GM12878 (cell line): ENCODE data around the gene SEPTIN14. TPM values are rescaled to one million over a fixed set of nuclear protein-coding genes. Genes with fewer than 3 reads are reported as not detected.
"Not testable (repeated sequence)": the region's sequence is repeated elsewhere in the genome, so short reads cannot be mapped to it uniquely, and the experiment has no call there.

Source experiments
- ATAC-seq: fragments of 200-7000 bp; cut with Tn5 transposase; 3 replicates; pipeline ENCODE4 v1.9.1; 2020; ENCODE audit warnings: mild to moderate bottlenecking, moderate library complexity
- BruUV-seq: library from RNA; stranded (reverse); fragments of 400-500 nt; replicated peaks from 2 replicates; lab custom pipeline; 2021; lab: Mats Ljungman, UMichigan
- CTCF ChIA-PET: fragments of 300-600 bp; sonication (Branson Sonifier 250); formaldehyde crosslinking; extraction: SDS; loops from one replicate; lab custom pipeline; 2021; ENCODE audit warnings: inconsistent platforms; lab: Yijun Ruan, JAX
- POLR2A ChIA-PET: fragments of 350-600 bp; formaldehyde crosslinking; extraction: SDS; loops from one replicate; lab custom pipeline; 2021; ENCODE audit warnings: inconsistent platforms; lab: Charles Lee
- RAD21 ChIA-PET: fragments of 300-600 bp; sonication (Branson Sonifier 250); formaldehyde crosslinking; loops from one replicate; lab custom pipeline; 2023; ENCODE audit warnings: antibody characterized with exemption; ENCODE audit not compliant: unreplicated experiment; lab: Charles Lee
- SMC1A ChIA-PET: fragments of 300-600 bp; sonication (Branson Sonifier 250); formaldehyde crosslinking; loops from one replicate; lab custom pipeline; 2023; ENCODE audit not compliant: unreplicated experiment, uncharacterized antibody; lab: Charles Lee
- DNase-seq: peaks from one replicate; pipeline ENCODE4 v3.0.0-alpha.2; 2011; ENCODE audit warnings: low read depth, low spot score
- FAIRE-seq: peaks from 3 replicates; lab custom pipeline; 2011; peaks lifted over from hg19 to GRCh38; lab: Jason Lieb, UNC
- H2AFZ ChIP-seq: 2 replicates; pipeline ENCODE4 v1.6.0; 2011; ENCODE audit warnings: low read depth, low read length, control low read depth; ENCODE audit not compliant: control insufficient read depth
- H3K27ac ChIP-seq: 2 replicates; pipeline ENCODE4 v1.5.1; 2011; ENCODE audit warnings: control low read depth; ENCODE audit not compliant: control insufficient read depth, insufficient read depth
- H3K27me3 ChIP-seq, 2 experiments: replicated peaks in 1 of 2; 2 replicates each; pipeline versions ENCODE4 v1.6.0 to v1.6.1; 2011; ENCODE audit warnings: low read length in 1 of 2; ENCODE audit not compliant: control insufficient read depth in 2 of 2, insufficient read depth in 2 of 2
- H3K36me3 ChIP-seq, 2 experiments: 2 replicates each; pipeline ENCODE4 v1.5.1; 2011; ENCODE audit warnings: low read length in 1 of 2; ENCODE audit not compliant: control insufficient read depth in 2 of 2, insufficient read depth in 2 of 2
- H3K4me1 ChIP-seq: 2 replicates; pipeline ENCODE4 v1.6.1; 2011; ENCODE audit warnings: mild to moderate bottlenecking, low read length, moderate library complexity, mixed read lengths; ENCODE audit not compliant: control insufficient read depth, insufficient read depth
- H3K4me2 ChIP-seq: 2 replicates; pipeline ENCODE4 v1.6.0; 2011; ENCODE audit warnings: control low read depth; ENCODE audit not compliant: control insufficient read depth, insufficient read depth
- H3K4me3 ChIP-seq: fragments of 200-600 bp; sonication (generic); 2 replicates; pipeline ENCODE4 v1.5.1; 2016
- H3K79me2 ChIP-seq: 2 replicates; pipeline ENCODE4 v1.6.0; 2011; ENCODE audit warnings: low read length; ENCODE audit not compliant: control insufficient read depth, insufficient read depth
- H3K9ac ChIP-seq: 2 replicates; pipeline ENCODE4 v1.8.0; 2011; ENCODE audit warnings: low read length, control low read depth, mixed read lengths; ENCODE audit not compliant: control insufficient read depth, insufficient read depth
- H3K9me3 ChIP-seq: replicated peaks from 3 replicates; pipeline ENCODE4 v1.5.1; 2011; ENCODE audit warnings: mild to moderate bottlenecking, low read length; ENCODE audit not compliant: control insufficient read depth, insufficient read depth
- H4K20me1 ChIP-seq: 2 replicates; pipeline ENCODE4 v1.6.0; 2011; ENCODE audit not compliant: control insufficient read depth, insufficient read depth
- EZH2 ChIP-seq: IDR thresholded peaks from 2 replicates; pipeline ENCODE4 v1.6.1; 2012; ENCODE audit warnings: low read depth, mild to moderate bottlenecking, control low read depth, inconsistent platforms, low read length, borderline replicate concordance; ENCODE audit not compliant: control insufficient read depth
- HCFC1 ChIP-seq: fragments of 150-350 bp; IDR thresholded peaks from 2 replicates; pipeline ENCODE4 v1.6.1; 2014; ENCODE audit warnings: low read length
- SREBF1 ChIP-seq: IDR thresholded peaks from 2 replicates; pipeline ENCODE4 v1.6.1; 2012; ENCODE audit warnings: mild to moderate bottlenecking, low read length
- WGBS: methylation state at CpG from one replicate; pipeline ENCODE4 v1.1.6; 2016; ENCODE audit warnings: low lambda C conversion rate; ENCODE audit not compliant: insufficient replicate concordance, insufficient coverage; ENCODE audit errors: missing lambda C conversion rate; 5-methylcytosine and 5-hydroxymethylcytosine counted together
- in situ Hi-C: fragments of 300-500 bp; cut with MboI; formaldehyde crosslinking; loops from 9 replicates; pipeline ENCODE4 v1.14.3; 2018; ENCODE audit warnings: mixed read lengths
- intact Hi-C: fragments of 100-400 bp; cut with micrococcal nuclease; formaldehyde crosslinking; loops from one replicate; pipeline ENCODE4 v1.14.2; 2022; ENCODE audit not compliant: unreplicated experiment
- polyA plus RNA-seq, 11 experiments: library from polyadenylated mRNA; depleted of rRNA in 4 of 11; unstranded in 6 of 11; stranded (reverse) in 5 of 11; fragments of >200 nt; fragmentation: Nextera tagmentation in 4 of 11; fragmentation: Illumina TruSeq in 1 of 11; extraction: Ambion mirVana in 4 of 11; extraction: Trizol in 1 of 11; gene quantifications; 1 replicate in 1 of 11; 2 replicates in 10 of 11; pipeline versions ENCODE4 v1.2.1 to v1.2.3, GENCODE V29; 2011 to 2016; ENCODE audit warnings: inconsistent platforms in 2 of 11, missing spikeins in 2 of 11, low read depth in 1 of 11
- total RNA-seq, 4 experiments: library from RNA; depleted of rRNA in 3 of 4; stranded (reverse); fragments of >200 nt in 3 of 4; fragmentation: Illumina TruSeq in 1 of 4; extraction: Trizol in 1 of 4; gene quantifications; 2 replicates each; pipeline versions ENCODE4 v1.2.1 to v1.2.3, GENCODE V29; 2013 to 2021
- TF ChIP-seq, protein P1 (sequence below): IDR thresholded peaks from 2 replicates; pipeline ENCODE4 v1.6.1; 2012; ENCODE audit warnings: low read length, inconsistent platforms

SEPTIN14 gene
- total and polyA plus RNA-seq, 10 of the 15 experiments (the other 5 are each of a cell fraction or from before 2014, with no cell fraction given) = 0.01 TPM; not detected in 9

DNA sequence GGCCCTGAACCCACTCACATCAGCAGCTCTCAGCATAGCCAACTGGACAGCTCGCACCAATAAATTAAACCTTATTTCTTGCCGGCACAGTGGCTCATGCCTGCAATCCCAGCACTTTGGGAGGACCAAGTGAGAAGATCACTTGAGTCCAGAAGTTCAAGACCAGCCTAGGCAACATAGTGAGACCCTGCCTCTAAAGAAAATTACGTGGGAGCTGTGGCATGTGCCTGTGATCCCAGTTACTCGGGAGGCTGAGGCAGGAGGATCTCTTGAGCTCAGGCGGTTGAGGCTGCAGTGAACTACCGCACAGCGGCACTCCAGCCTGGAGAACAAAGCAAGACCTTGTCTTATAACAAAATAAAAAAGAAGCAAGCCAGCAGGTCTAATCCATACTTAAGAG, 75.7 kb downstream of the SEPTIN14 start:
- Histone ChIP-seq H3K27ac (no peak overlapping the region), H3K4me2 (no peak overlapping the region), H3K9ac (no peak overlapping the region), H3K4me1 (no peaks in the 10 kb centered on the region), H2AFZ (no peak overlapping the region), H3K27me3 (no peaks in the 10 kb centered on the region), H3K9me3 (no peaks in the 10 kb centered on the region; the same call in 2 of the 3 replicates), H4K20me1 (no peaks in the 10 kb centered on the region), H3K4me3 (no peak overlapping the region), H3K36me3 (no peaks in the 10 kb centered on the region), H3K79me2 (no peaks in the 10 kb centered on the region)
- no peak for TF ChIP-seq SREBF1
- TF ChIP-seq, protein P1, sequence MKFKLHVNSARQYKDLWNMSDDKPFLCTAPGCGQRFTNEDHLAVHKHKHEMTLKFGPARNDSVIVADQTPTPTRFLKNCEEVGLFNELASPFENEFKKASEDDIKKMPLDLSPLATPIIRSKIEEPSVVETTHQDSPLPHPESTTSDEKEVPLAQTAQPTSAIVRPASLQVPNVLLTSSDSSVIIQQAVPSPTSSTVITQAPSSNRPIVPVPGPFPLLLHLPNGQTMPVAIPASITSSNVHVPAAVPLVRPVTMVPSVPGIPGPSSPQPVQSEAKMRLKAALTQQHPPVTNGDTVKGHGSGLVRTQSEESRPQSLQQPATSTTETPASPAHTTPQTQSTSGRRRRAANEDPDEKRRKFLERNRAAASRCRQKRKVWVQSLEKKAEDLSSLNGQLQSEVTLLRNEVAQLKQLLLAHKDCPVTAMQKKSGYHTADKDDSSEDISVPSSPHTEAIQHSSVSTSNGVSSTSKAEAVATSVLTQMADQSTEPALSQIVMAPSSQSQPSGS = no peak
- no peak for TF ChIP-seq HCFC1
- TF ChIP-seq EZH2 = no peak
- FAIRE-seq (no peak), ATAC-seq (no peak), DNase-seq (no peak)
- in situ Hi-C loops (no loop called here), intact Hi-C loops (no loop called here)
- BruUV-seq = no TSS peak
- SMC1A ChIA-PET = no interaction called here
- CTCF ChIA-PET = no interaction called here
- RAD21 ChIA-PET = no interaction called here
- POLR2A ChIA-PET = no interaction called here
- 73% methylated on average over 7 of the region's 7 CpGs for WGBS

- CTCF ChIA-PET = not testable (repeated sequence)
Observed at GRCh38 chr7:55785444-55785843, 77.1 kb downstream of the SEPTIN14 start.

More at GRCh38 chr7:55785444-55785843, 77.1 kb downstream of the SEPTIN14 start:
- H4K20me1 ChIP-seq, intact Hi-C loops, H3K4me2 ChIP-seq, H3K9me3 ChIP-seq, BruUV-seq, H3K36me3 ChIP-seq, H3K79me2 ChIP-seq, H3K4me3 ChIP-seq, DNase-seq, H3K4me1 ChIP-seq, RAD21 ChIA-PET, SMC1A ChIA-PET, H3K27ac ChIP-seq, POLR2A ChIA-PET, in situ Hi-C loops, ATAC-seq, H3K9ac ChIP-seq, FAIRE-seq, H2AFZ ChIP-seq, H3K27me3 ChIP-seq: not testable (repeated sequence)
- WGBS = 42% methylated on average over 7 of the region's 7 CpGs
